Measurements from ENCODE around the gene MEPE.
A peak's percentile ranks its signal among the peaks of the same experiment; 100 is the strongest.
"Not testable (repeated sequence)": the region's sequence is repeated elsewhere in the genome, so short reads cannot be mapped to it uniquely, and the experiment has no call there.

The MEPE gene

DNA sequence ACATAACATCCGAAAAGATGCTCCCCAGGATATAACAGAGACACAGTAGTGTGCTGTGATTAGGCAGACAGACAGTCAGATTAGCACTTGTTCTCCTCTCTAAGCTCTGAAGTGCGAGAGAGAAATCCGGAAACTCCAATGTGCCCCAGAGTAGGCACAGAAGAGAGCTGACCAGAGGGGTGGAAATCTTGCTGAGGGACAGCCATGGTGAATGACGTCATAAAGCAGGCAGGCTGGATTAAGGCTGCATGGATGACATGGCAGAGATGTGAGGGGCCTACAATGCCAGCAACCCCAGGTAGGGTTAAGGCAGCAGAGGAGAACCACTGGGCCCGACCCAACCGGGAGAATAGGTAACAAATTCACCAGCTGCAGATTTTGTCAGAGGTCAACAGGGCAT, 53.3 kb downstream of the MEPE start:
- H3K36me3 ChIP-seq (ENCODE audit: control insufficient read depth in 1 of 2, insufficient read depth in 2 of 2, low read depth in 1 of 2, low read length in 2 of 2), result no peaks in the 10 kb centered on the region
- H3K27me3 ChIP-seq (ENCODE audit: control insufficient read depth in 1 of 2, insufficient read depth in 1 of 2, low read length in 2 of 2), result peaks cover 0 to 6% of the 10 kb centered on the region in 2 experiments
- H4K8ac ChIP-seq (ENCODE audit: low read length), result no peak overlapping the region
- H3K23ac ChIP-seq (ENCODE audit: low read length in 2 of 2), result peak overlapping the region in 1 of 2 experiments; percentile 42
- no peak overlapping the region for H2BK15ac ChIP-seq (ENCODE audit: low read depth, poor library complexity, severe bottlenecking)
- peak overlapping the region in 1 of 2 experiments; percentile 44 for H3K14ac ChIP-seq (ENCODE audit: low read length in 2 of 2)
- H3K4ac ChIP-seq (ENCODE audit: low read depth in 1 of 2, low read length in 2 of 2), result no peak overlapping the region
- no peak overlapping the region for H2BK120ac ChIP-seq (ENCODE audit: low read depth, low read length)
- H3K4me3 ChIP-seq (ENCODE audit: insufficient read depth in 1 of 2, low read depth in 1 of 2, low read length in 2 of 2), result no peak overlapping the region
- H3K9me3 ChIP-seq (ENCODE audit: control insufficient read depth, low read length), result peaks cover 3% of the 10 kb centered on the region
- H3K9ac ChIP-seq (ENCODE audit: low read length), result no peak overlapping the region
- H2BK5ac ChIP-seq (ENCODE audit: low read depth, low read length, poor library complexity, severe bottlenecking), result no peak overlapping the region
- H3K27ac ChIP-seq (ENCODE audit: low read length, poor library complexity, severe bottlenecking), result no peak overlapping the region
- no peak overlapping the region for H3K4me2 ChIP-seq (ENCODE audit: low read length, poor library complexity, severe bottlenecking)
- 78% methylated on average over 6 of the region's 6 CpGs for WGBS
- no peak overlapping the region for H2AK5ac ChIP-seq (ENCODE audit: low read length, severe bottlenecking)
- no peak overlapping the region for H4K91ac ChIP-seq (ENCODE audit: low read length)
- H3K18ac ChIP-seq (ENCODE audit: low read depth in 1 of 2, low read length in 2 of 2), result peak overlapping the region in 1 of 2 experiments; percentile 8
- no peak overlapping the region for H2AFZ ChIP-seq (ENCODE audit: low read depth, low read length)
- no peak for DNase-seq
- H3K4me1 ChIP-seq (ENCODE audit: control insufficient read depth, insufficient read depth, low read depth, low read length), result no peaks in the 10 kb centered on the region
- H2BK12ac ChIP-seq (ENCODE audit: low read length in 2 of 2), result no peak overlapping the region
- H3K79me1 ChIP-seq (replicated peaks; ENCODE audit: low read length, poor library complexity, severe bottlenecking), result no peaks in the 10 kb centered on the region

GRCh38 chr4:87890753-87891152, 58.0 kb downstream of the MEPE start:
- not testable (repeated sequence) for H3K9ac ChIP-seq (ENCODE audit: low read length); H3K18ac ChIP-seq (ENCODE audit: low read depth in 1 of 2, low read length in 2 of 2); H3K4me2 ChIP-seq (ENCODE audit: low read length, poor library complexity, severe bottlenecking); H3K9me3 ChIP-seq (ENCODE audit: control insufficient read depth, low read length); DNase-seq; H2BK12ac ChIP-seq (ENCODE audit: low read length in 2 of 2); H2AK5ac ChIP-seq (ENCODE audit: low read length, severe bottlenecking); H2BK15ac ChIP-seq (ENCODE audit: low read depth, poor library complexity, severe bottlenecking); H3K4ac ChIP-seq (ENCODE audit: low read depth in 1 of 2, low read length in 2 of 2); H3K27ac ChIP-seq (ENCODE audit: low read length, poor library complexity, severe bottlenecking); H2BK120ac ChIP-seq (ENCODE audit: low read depth, low read length); H3K23ac ChIP-seq (ENCODE audit: low read length in 2 of 2); H3K4me3 ChIP-seq (ENCODE audit: insufficient read depth in 1 of 2, low read depth in 1 of 2, low read length in 2 of 2); H2BK5ac ChIP-seq (ENCODE audit: low read depth, low read length, poor library complexity, severe bottlenecking); H4K91ac ChIP-seq (ENCODE audit: low read length); H3K79me1 ChIP-seq (replicated peaks; ENCODE audit: low read length, poor library complexity, severe bottlenecking); H4K8ac ChIP-seq (ENCODE audit: low read length); H2AFZ ChIP-seq (ENCODE audit: low read depth, low read length); H3K14ac ChIP-seq (ENCODE audit: low read length in 2 of 2); H3K36me3 ChIP-seq (ENCODE audit: control insufficient read depth in 1 of 2, insufficient read depth in 2 of 2, low read depth in 1 of 2, low read length in 2 of 2); H3K4me1 ChIP-seq (ENCODE audit: control insufficient read depth, insufficient read depth, low read depth, low read length)
- peaks cover 0 to 27% of the 10 kb centered on the region in 2 experiments for H3K27me3 ChIP-seq (ENCODE audit: control insufficient read depth in 1 of 2, insufficient read depth in 1 of 2, low read length in 2 of 2)

DNA sequence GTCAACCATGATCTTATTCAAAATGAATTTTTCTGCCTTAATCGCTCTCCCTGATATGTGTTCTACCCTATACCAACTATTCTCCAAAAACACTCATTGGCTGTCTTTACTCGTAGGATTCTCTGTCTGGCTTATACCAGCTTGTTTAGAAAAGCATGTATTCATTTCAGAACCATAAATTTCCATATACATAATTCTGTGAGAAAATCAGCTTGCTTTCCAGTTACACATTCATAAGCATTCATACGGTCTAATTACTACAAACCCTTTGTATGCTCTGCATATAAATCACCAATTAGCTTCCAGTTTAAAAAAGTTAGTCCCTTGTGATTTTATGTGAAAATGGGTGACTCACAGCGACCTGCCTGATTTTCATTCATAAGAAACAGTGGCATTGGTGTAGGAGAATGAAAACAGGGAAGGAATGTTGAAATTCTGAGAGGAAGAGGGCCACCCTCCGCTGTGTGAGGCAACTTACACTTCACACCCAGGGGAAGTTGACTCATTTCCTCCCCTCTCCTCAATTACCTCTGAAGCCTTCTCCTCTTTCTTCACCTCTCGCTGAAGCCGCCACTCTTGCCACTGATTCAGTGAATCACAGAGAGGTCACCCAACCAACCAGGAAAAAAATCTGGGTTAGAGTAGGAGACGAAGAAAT, 63.3 kb downstream of the MEPE start:
- Histone ChIP-seq H2BK5ac (ENCODE audit: low read depth, low read length, poor library complexity, severe bottlenecking) (no peak overlapping the region), H3K4me1 (ENCODE audit: control insufficient read depth, insufficient read depth, low read depth, low read length) (peaks cover 2% of the 10 kb centered on the region), H3K27me3 (ENCODE audit: control insufficient read depth in 1 of 2, insufficient read depth in 1 of 2, low read length in 2 of 2) (peaks cover 0 to 45% of the 10 kb centered on the region in 2 experiments), H2BK12ac (ENCODE audit: low read length in 2 of 2) (no peak overlapping the region), H4K91ac (ENCODE audit: low read length) (no peak overlapping the region), H3K18ac (ENCODE audit: low read depth in 1 of 2, low read length in 2 of 2) (no peak overlapping the region), H2AK5ac (ENCODE audit: low read length, severe bottlenecking) (no peak overlapping the region), H4K8ac (ENCODE audit: low read length) (no peak overlapping the region), H2BK120ac (ENCODE audit: low read depth, low read length) (no peak overlapping the region), H3K36me3 (ENCODE audit: control insufficient read depth in 1 of 2, insufficient read depth in 2 of 2, low read depth in 1 of 2, low read length in 2 of 2) (no peaks in the 10 kb centered on the region), H3K4ac (ENCODE audit: low read depth in 1 of 2, low read length in 2 of 2) (no peak overlapping the region), H3K4me3 (ENCODE audit: insufficient read depth in 1 of 2, low read depth in 1 of 2, low read length in 2 of 2) (no peak overlapping the region), H3K27ac (ENCODE audit: low read length, poor library complexity, severe bottlenecking) (peak overlapping the region; percentile 72), H3K4me2 (ENCODE audit: low read length, poor library complexity, severe bottlenecking) (peak overlapping the region; percentile 27), H3K23ac (ENCODE audit: low read length in 2 of 2) (no peak overlapping the region), H2AFZ (ENCODE audit: low read depth, low read length) (no peak overlapping the region), H2BK15ac (ENCODE audit: low read depth, poor library complexity, severe bottlenecking) (no peak overlapping the region), H3K14ac (ENCODE audit: low read length in 2 of 2) (no peak overlapping the region), H3K9ac (ENCODE audit: low read length) (no peak overlapping the region), H3K9me3 (ENCODE audit: control insufficient read depth, low read length) (peaks cover 6% of the 10 kb centered on the region), H3K79me1 (replicated peaks; ENCODE audit: low read length, poor library complexity, severe bottlenecking) (no peaks in the 10 kb centered on the region)
- peak; percentile 83 for DNase-seq
- 25% methylated on average over 4 of the region's 8 CpGs for WGBS
